CD8-positive, alpha-beta memory T cell (primary cell): ENCODE results near the gene DTWD2. TPM values are rescaled to one million over a fixed set of nuclear protein-coding genes. Genes with fewer than 3 reads are reported as not detected.

Experiments used
- CTCF ChIA-PET: fragments of 350-600 bp; sonication (Branson Sonifier 250); formaldehyde crosslinking; loops from one replicate; lab custom pipeline; 2021; ENCODE audit warnings: antibody characterized with exemption; lab: Charles Lee
- POLR2A ChIA-PET: fragments of 350-600 bp; sonication (Branson Sonifier 250); formaldehyde crosslinking; loops from one replicate; lab custom pipeline; 2021; ENCODE audit warnings: antibody characterized with exemption; lab: Charles Lee
- DNase-seq, 5 donors: peaks; one replicate each; pipeline versions ENCODE4 v3.0.0 to v3.0.0-alpha.2; 2020 to 2022; ENCODE audit warnings: mixed read lengths in 1 of 5
- H3K27ac ChIP-seq: one replicate; pipeline ENCODE4 v1.7.0; 2013; ENCODE audit warnings: low read depth, mild to moderate bottlenecking, low read length, moderate library complexity
- H3K27me3 ChIP-seq: 2 replicates; pipeline ENCODE4 v1.7.0; 2013; ENCODE audit warnings: low read length, mild to moderate bottlenecking; ENCODE audit not compliant: insufficient read depth, poor library complexity, severe bottlenecking
- H3K36me3 ChIP-seq: 2 replicates; pipeline ENCODE4 v1.7.0; 2013; ENCODE audit warnings: mild to moderate bottlenecking, low read length, moderate library complexity; ENCODE audit not compliant: insufficient read depth
- H3K4me1 ChIP-seq: 2 replicates; pipeline ENCODE4 v1.7.0; 2013; ENCODE audit warnings: mild to moderate bottlenecking, low read length, moderate library complexity; ENCODE audit not compliant: insufficient read depth
- H3K4me3 ChIP-seq: 2 replicates; pipeline ENCODE4 v1.7.0; 2013; ENCODE audit warnings: mild to moderate bottlenecking, low read length
- H3K9me3 ChIP-seq: 2 replicates; pipeline ENCODE4 v1.7.0; 2013; ENCODE audit warnings: mild to moderate bottlenecking, low read length
- H3K27ac Mint-ChIP-seq, 8 donors: one replicate each; pipeline ENCODE4 v1.8.0; 2020 to 2021; ENCODE audit warnings: mixed read lengths in 8 of 8, mild to moderate bottlenecking in 6 of 8, inconsistent platforms in 3 of 8, moderate library complexity in 3 of 8
- H3K27me3 Mint-ChIP-seq, 2 donors: one replicate each; pipeline ENCODE4 v1.8.0; 2020 to 2021; ENCODE audit warnings: mixed read lengths in 2 of 2, mild to moderate bottlenecking in 1 of 2, moderate library complexity in 1 of 2
- H3K36me3 Mint-ChIP-seq, 3 donors: one replicate each; pipeline ENCODE4 v1.8.0; 2020 to 2021; ENCODE audit warnings: mixed read lengths in 3 of 3, inconsistent platforms in 1 of 3, mild to moderate bottlenecking in 1 of 3
- H3K4me1 Mint-ChIP-seq, 3 donors: one replicate each; pipeline ENCODE4 v1.8.0; 2020 to 2021; ENCODE audit warnings: mixed read lengths in 3 of 3, inconsistent platforms in 1 of 3, mild to moderate bottlenecking in 1 of 3
- H3K4me3 Mint-ChIP-seq, 7 donors: one replicate each; pipeline ENCODE4 v1.8.0; 2020 to 2021; ENCODE audit warnings: mixed read lengths in 7 of 7, mild to moderate bottlenecking in 6 of 7, moderate library complexity in 4 of 7, inconsistent platforms in 2 of 7
- H3K9me3 Mint-ChIP-seq, 5 donors: one replicate each; pipeline ENCODE4 v1.8.0; 2020 to 2022; ENCODE audit warnings: mixed read lengths in 5 of 5, mild to moderate bottlenecking in 3 of 5, moderate library complexity in 2 of 5, inconsistent platforms in 1 of 5
- polyA plus RNA-seq: library from polyadenylated mRNA; unstranded; fragments of 300-500 nt; fragmentation: Illumina TruSeq; gene quantifications from one replicate; pipeline ENCODE4 v1.2.3, GENCODE V29; 2021
- total RNA-seq, 2 experiments: library from RNA; stranded (reverse); gene quantifications; one replicate each; pipeline ENCODE4 v1.2.3, GENCODE V29; 2021

DTWD2 gene
- total RNA-seq (1 to 10 TPM; 3.3 to 3.7 TPM), polyA plus RNA-seq (4.2 TPM)

GRCh38 chr5:118987988-118988865 is at the start of gene DTWD2:
TSS of gene DTWD2 (minus strand) at chr5:118988547. CDS start at chr5:118988511, 36 bp downstream.
- Histone ChIP-seq H3K36me3 (no peaks in the 10 kb centered on the region), H3K4me3 (peak within 1 kb of the TSS; percentile 67), H3K27me3 (no peaks in the 10 kb centered on the region), H3K27ac (peak within 1 kb of the TSS; percentile 76), H3K9me3 (no peaks in the 10 kb centered on the region), H3K4me1 (peaks cover 11% of the 10 kb centered on the region)
- Mint-ChIP-seq H3K9me3 (no peaks in the 10 kb centered on the region), H3K4me1 (peaks cover 16 to 21% (median 19%) of the 10 kb centered on the region in 3 donors), H3K4me3 (peak within 1 kb of the TSS; percentile 82 to 92 (median 85)), H3K36me3 (no peaks in the 10 kb centered on the region), H3K27ac (peak within 1 kb of the TSS; percentile 22 to 88 (median 73)), H3K27me3 (no peaks in the 10 kb centered on the region)
- CTCF ChIA-PET = interaction anchor here (0.6 to 3.8 kb wide), 77 partner anchors 8 to 753 kb away, joined by 3 to 67 read pairs (median 4); partner anchors contain the start of genes DMXL1 and HSD17B4
- peak; percentile 87 to 98 (median 91) for DNase-seq
- POLR2A ChIA-PET = interaction anchor here (0.9 to 1.4 kb wide), 4 partner anchors 327 to 424 kb away, joined by 3 to 8 read pairs (median 4); no protein-coding TSS in a partner anchor

- ChIA-PET POLR2A (no interaction called here), CTCF (no interaction called here)
- no peak for DNase-seq
- Mint-ChIP-seq H3K4me3 (no peak overlapping the region), H3K36me3 (peaks cover 0 to 1% (median 0%) of the 10 kb centered on the region in 3 donors), H3K27ac (no peak overlapping the region), H3K27me3 (no peaks in the 10 kb centered on the region), H3K9me3 (no peaks in the 10 kb centered on the region), H3K4me1 (no peaks in the 10 kb centered on the region)
- no peaks in the 10 kb centered on the region for H3K4me1 ChIP-seq
- no peak overlapping the region for H3K27ac ChIP-seq
- H3K9me3 ChIP-seq = no peaks in the 10 kb centered on the region
- H3K36me3 ChIP-seq = no peaks in the 10 kb centered on the region
- no peak overlapping the region for H3K4me3 ChIP-seq
- no peaks in the 10 kb centered on the region for H3K27me3 ChIP-seq
Measured at GRCh38 chr5:119037496-119038215, 49.3 kb upstream of the DTWD2 start.

- Histone ChIP-seq H3K4me1 (peaks cover 8% of the 10 kb centered on the region), H3K9me3 (no peaks in the 10 kb centered on the region), H3K27me3 (no peaks in the 10 kb centered on the region), H3K27ac (no peak overlapping the region), H3K36me3 (no peaks in the 10 kb centered on the region), H3K4me3 (no peak overlapping the region)
- H3K4me3 Mint-ChIP-seq = no peak overlapping the region
- peaks cover 10 to 13% (median 12%) of the 10 kb centered on the region in 3 donors for H3K4me1 Mint-ChIP-seq
- no peaks in the 10 kb centered on the region for H3K9me3 Mint-ChIP-seq
- H3K27ac Mint-ChIP-seq = no peak overlapping the region
- peaks cover 0 to 1% (median 0%) of the 10 kb centered on the region in 3 donors for H3K36me3 Mint-ChIP-seq
- CTCF ChIA-PET = no interaction called here
- DNase-seq = no peak
- POLR2A ChIA-PET = no interaction called here
- H3K27me3 Mint-ChIP-seq = no peaks in the 10 kb centered on the region
Measured at GRCh38 chr5:119036101-119036762, 47.9 kb upstream of the DTWD2 start.

- Histone ChIP-seq H3K4me3 (no peak overlapping the region), H3K27me3 (no peaks in the 10 kb centered on the region), H3K9me3 (no peaks in the 10 kb centered on the region), H3K36me3 (no peaks in the 10 kb centered on the region), H3K4me1 (peaks cover 13% of the 10 kb centered on the region), H3K27ac (no peak overlapping the region)
- H3K36me3 Mint-ChIP-seq = no peaks in the 10 kb centered on the region
- POLR2A ChIA-PET = no interaction called here
- H3K27ac Mint-ChIP-seq = no peak overlapping the region
- CTCF ChIA-PET = interaction anchor here (0.9 to 1.0 kb wide), 2 partner anchors 9 to 38 kb away, joined by 3 read pairs; partner anchors contain the start of gene DMXL1
- no peaks in the 10 kb centered on the region for H3K9me3 Mint-ChIP-seq
- no peak for DNase-seq
- H3K4me1 Mint-ChIP-seq = peaks cover 16 to 19% (median 17%) of the 10 kb centered on the region in 3 donors
- no peaks in the 10 kb centered on the region for H3K27me3 Mint-ChIP-seq
- no peak overlapping the region for H3K4me3 Mint-ChIP-seq
Measured at GRCh38 chr5:119033135-119033534, 44.8 kb upstream of the DTWD2 start.

GRCh38 chr5:119032656-119033055 is 44.3 kb upstream of the DTWD2 start:
- no peak overlapping the region for H3K4me3 ChIP-seq
- Mint-ChIP-seq H3K36me3 (no peaks in the 10 kb centered on the region), H3K9me3 (no peaks in the 10 kb centered on the region), H3K4me3 (no peak overlapping the region), H3K27me3 (no peaks in the 10 kb centered on the region), H3K4me1 (peaks cover 16 to 19% (median 17%) of the 10 kb centered on the region in 3 donors), H3K27ac (no peak overlapping the region)
- H3K27me3 ChIP-seq = no peaks in the 10 kb centered on the region
- CTCF ChIA-PET = interaction anchor here (0.9 kb wide), 1 partner anchor 9 kb away, joined by 3 read pairs; no protein-coding TSS in a partner anchor
- no peaks in the 10 kb centered on the region for H3K36me3 ChIP-seq
- peaks cover 13% of the 10 kb centered on the region for H3K4me1 ChIP-seq
- H3K27ac ChIP-seq = no peak overlapping the region
- DNase-seq = no peak
- H3K9me3 ChIP-seq = no peaks in the 10 kb centered on the region
- POLR2A ChIA-PET = no interaction called here

GRCh38 chr5:119031905-119032304 is 43.6 kb upstream of the DTWD2 start:
- Mint-ChIP-seq H3K4me1 (peaks cover 16 to 19% (median 17%) of the 10 kb centered on the region in 3 donors), H3K9me3 (no peaks in the 10 kb centered on the region), H3K27me3 (no peaks in the 10 kb centered on the region), H3K36me3 (no peaks in the 10 kb centered on the region), H3K27ac (peak overlapping the region in 6 of 8 donors; percentile 21 to 73 (median 58)), H3K4me3 (peak overlapping the region in 5 of 7 donors; percentile 1 to 55 (median 20))
- H3K27ac ChIP-seq = no peak overlapping the region
- no peaks in the 10 kb centered on the region for H3K9me3 ChIP-seq
- no peak for DNase-seq
- H3K36me3 ChIP-seq = no peaks in the 10 kb centered on the region
- ChIA-PET CTCF (no interaction called here), POLR2A (no interaction called here)
- no peaks in the 10 kb centered on the region for H3K27me3 ChIP-seq
- peaks cover 13% of the 10 kb centered on the region for H3K4me1 ChIP-seq
- H3K4me3 ChIP-seq = no peak overlapping the region

- no peak overlapping the region for H3K27ac ChIP-seq
- DNase-seq = peak in 2 of 5 donors; percentile 3 to 9
- peaks cover 13% of the 10 kb centered on the region for H3K4me1 ChIP-seq
- peak overlapping the region in 4 of 7 donors; percentile 6 to 55 (median 34) for H3K4me3 Mint-ChIP-seq
- CTCF ChIA-PET = no interaction called here
- no peaks in the 10 kb centered on the region for H3K9me3 ChIP-seq
- H3K36me3 ChIP-seq = no peaks in the 10 kb centered on the region
- peak overlapping the region in 7 of 8 donors; percentile 3 to 73 (median 46) for H3K27ac Mint-ChIP-seq
- POLR2A ChIA-PET = no interaction called here
- no peaks in the 10 kb centered on the region for H3K27me3 ChIP-seq
- no peaks in the 10 kb centered on the region for H3K36me3 Mint-ChIP-seq
- H3K9me3 Mint-ChIP-seq = no peaks in the 10 kb centered on the region
- H3K4me1 Mint-ChIP-seq = peaks cover 16 to 19% (median 17%) of the 10 kb centered on the region in 3 donors
- H3K4me3 ChIP-seq = peak overlapping the region; percentile 17
- no peaks in the 10 kb centered on the region for H3K27me3 Mint-ChIP-seq
Measured at GRCh38 chr5:119031011-119031886, 42.9 kb upstream of the DTWD2 start.
